ENCODE results near the gene PDE2A.
A peak's percentile ranks its signal among the peaks of the same experiment; 100 is the strongest.
"Not testable (repeated sequence)": the region's sequence is repeated elsewhere in the genome, so short reads cannot be mapped to it uniquely, and the experiment has no call there.

Gene PDE2A

GRCh38 chr11:72576661-72577060 is 97.6 kb downstream of the PDE2A start:
- no peak for DNase-seq (ENCODE audit: low spot score)

- DNase-seq (ENCODE audit: low spot score), result no peak
These were observed 98.0 kb downstream of the PDE2A start for GRCh38 chr11:72576243-72576595.

GRCh38 chr11:72575533-72576242 is 98.5 kb downstream of the PDE2A start:
- DNase-seq (ENCODE audit: low spot score), result no peak

- DNase-seq (ENCODE audit: low spot score), result no peak
These were observed 99.4 kb downstream of the PDE2A start for GRCh38 chr11:72574548-72575460.

GRCh38 chr11:72573855-72574445 is 100.3 kb downstream of the PDE2A start:
- no peak for DNase-seq (ENCODE audit: low spot score)

- DNase-seq (ENCODE audit: low spot score), result no peak
These were observed 101.0 kb downstream of the PDE2A start for GRCh38 chr11:72573072-72573854.

- not testable (repeated sequence) for DNase-seq (ENCODE audit: low spot score)
These were observed 101.7 kb downstream of the PDE2A start for GRCh38 chr11:72572540-72572939.

- DNase-seq (ENCODE audit: low spot score), result no peak
These were observed 103.1 kb downstream of the PDE2A start for GRCh38 chr11:72570893-72571661.

- DNase-seq (ENCODE audit: low spot score), result no peak
These were observed 104.0 kb downstream of the PDE2A start for GRCh38 chr11:72569966-72570892.

GRCh38 chr11:72568861-72569260 is 105.4 kb downstream of the PDE2A start:
- no peak for DNase-seq (ENCODE audit: low spot score)

- no peak for DNase-seq (ENCODE audit: low spot score)
These were observed 111.8 kb downstream of the PDE2A start for GRCh38 chr11:72562431-72562830.

- DNase-seq (ENCODE audit: low spot score), result no peak
These were observed 112.4 kb downstream of the PDE2A start for GRCh38 chr11:72561856-72562255.

- not testable (repeated sequence) for DNase-seq (ENCODE audit: low spot score)
These were observed 113.4 kb downstream of the PDE2A start for GRCh38 chr11:72560864-72561263.

- DNase-seq (ENCODE audit: low spot score), result no peak
These were observed 117.8 kb downstream of the PDE2A start for GRCh38 chr11:72556433-72556832.

- not testable (repeated sequence) for DNase-seq (ENCODE audit: low spot score)
These were observed 119.2 kb downstream of the PDE2A start for GRCh38 chr11:72555014-72555522.

GRCh38 chr11:72553706-72554105 is 120.5 kb downstream of the PDE2A start:
- peak; percentile 6 for DNase-seq (ENCODE audit: low spot score)

- no peak for DNase-seq (ENCODE audit: low spot score)
These were observed 121.8 kb downstream of the PDE2A start for GRCh38 chr11:72552399-72552910.

- no peak for DNase-seq (ENCODE audit: low spot score)
These were observed 122.7 kb downstream of the PDE2A start for GRCh38 chr11:72551571-72551970.

GRCh38 chr11:72548463-72548862 is 125.8 kb downstream of the PDE2A start:
- DNase-seq (ENCODE audit: low spot score), result no peak

GRCh38 chr11:72546866-72547265 is 127.4 kb downstream of the PDE2A start:
- DNase-seq (ENCODE audit: low spot score), result no peak

Data from pons (tissue), 1 donor.